Endodermal cell (in vitro differentiated cells): ENCODE measurements around the gene PHKA2. TPM values are rescaled to one million over a fixed set of nuclear protein-coding genes. Genes with fewer than 3 reads are reported as not detected.

Experiments used
- DNase-seq: peaks from one replicate; pipeline ENCODE4 v3.0.0-alpha.2; 2017
- H3K27ac ChIP-seq: 2 replicates; pipeline ENCODE4 v1.5.1; 2013; ENCODE audit warnings: mild to moderate bottlenecking, low read depth, low read length, moderate library complexity
- H3K27me3 ChIP-seq: 2 replicates; pipeline ENCODE4 v1.6.1; 2013; ENCODE audit warnings: mild to moderate bottlenecking, low read length, moderate library complexity; ENCODE audit not compliant: insufficient read depth, control insufficient read depth, poor library complexity, severe bottlenecking
- H3K36me3 ChIP-seq: 2 replicates; pipeline ENCODE4 v1.7.0; 2013; ENCODE audit warnings: mild to moderate bottlenecking, low read length, moderate library complexity; ENCODE audit not compliant: control insufficient read depth, insufficient read depth
- H3K4me1 ChIP-seq: one replicate; pipeline ENCODE4 v1.7.0; 2013; ENCODE audit warnings: low read length; ENCODE audit not compliant: control insufficient read depth, insufficient read depth
- H3K4me3 ChIP-seq: 2 replicates; pipeline ENCODE4 v1.5.1; 2013; ENCODE audit warnings: mild to moderate bottlenecking, low read length, moderate library complexity
- H3K9ac ChIP-seq: 2 replicates; pipeline ENCODE4 v1.6.1; 2013; ENCODE audit warnings: mild to moderate bottlenecking, low read length, moderate library complexity; ENCODE audit not compliant: poor library complexity, severe bottlenecking; ENCODE audit errors: extremely low read depth
- H3K9me3 ChIP-seq: 2 replicates; pipeline ENCODE4 v1.6.1; 2013; ENCODE audit warnings: mild to moderate bottlenecking, low read length, moderate library complexity; ENCODE audit not compliant: control insufficient read depth
- H3K27ac Mint-ChIP-seq: 2 replicates; pipeline ENCODE4 v1.8.0; 2020; ENCODE audit warnings: mixed read lengths
- H3K27me3 Mint-ChIP-seq: 2 replicates; pipeline ENCODE4 v1.8.0; 2021; ENCODE audit warnings: mild to moderate bottlenecking, mixed read lengths; ENCODE audit not compliant: insufficient read depth
- H3K36me3 Mint-ChIP-seq: 2 replicates; pipeline ENCODE4 v1.8.0; 2020; ENCODE audit warnings: low read depth, mixed read lengths
- H3K4me1 Mint-ChIP-seq: 2 replicates; pipeline ENCODE4 v1.8.0; 2020; ENCODE audit warnings: mixed read lengths
- H3K4me3 Mint-ChIP-seq: 2 replicates; pipeline ENCODE4 v1.8.0; 2020; ENCODE audit warnings: mild to moderate bottlenecking, moderate library complexity, mixed read lengths
- H3K9me3 Mint-ChIP-seq: 2 replicates; pipeline ENCODE4 v1.8.0; 2020; ENCODE audit warnings: mild to moderate bottlenecking, mixed read lengths
- CTCF ChIP-seq: fragments of 200-600 bp; sonication (generic); conservative IDR thresholded peaks from 2 replicates; pipeline ENCODE4 v1.5.0; 2021; ENCODE audit warnings: antibody characterized with exemption, mild to moderate bottlenecking
- WGBS, 2 experiments: methylation state at CpG; one replicate each; pipeline versions ENCODE4 v1.1.5 to v1.1.7; 2013; ENCODE audit warnings: missing lambda C conversion rate in 2 of 2, mixed read lengths in 1 of 2; ENCODE audit not compliant: insufficient coverage in 1 of 2, insufficient read length in 1 of 2; 5-methylcytosine and 5-hydroxymethylcytosine counted together
- total RNA-seq, 2 donors: library from RNA; stranded (reverse); fragmentation: NEBNext Ultra II Directional in 1 of 2; extraction: Animal tissue kit (Norgen Biotek cat#: 25700) in 1 of 2; gene quantifications; 2 replicates in 1 of 2; 3 replicates in 1 of 2; pipeline ENCODE4 v1.2.1, GENCODE V29; 2021

The PHKA2 gene
- total RNA-seq, 2 donors from 2014 or later: 32.5 to 33.0 TPM

DNA sequence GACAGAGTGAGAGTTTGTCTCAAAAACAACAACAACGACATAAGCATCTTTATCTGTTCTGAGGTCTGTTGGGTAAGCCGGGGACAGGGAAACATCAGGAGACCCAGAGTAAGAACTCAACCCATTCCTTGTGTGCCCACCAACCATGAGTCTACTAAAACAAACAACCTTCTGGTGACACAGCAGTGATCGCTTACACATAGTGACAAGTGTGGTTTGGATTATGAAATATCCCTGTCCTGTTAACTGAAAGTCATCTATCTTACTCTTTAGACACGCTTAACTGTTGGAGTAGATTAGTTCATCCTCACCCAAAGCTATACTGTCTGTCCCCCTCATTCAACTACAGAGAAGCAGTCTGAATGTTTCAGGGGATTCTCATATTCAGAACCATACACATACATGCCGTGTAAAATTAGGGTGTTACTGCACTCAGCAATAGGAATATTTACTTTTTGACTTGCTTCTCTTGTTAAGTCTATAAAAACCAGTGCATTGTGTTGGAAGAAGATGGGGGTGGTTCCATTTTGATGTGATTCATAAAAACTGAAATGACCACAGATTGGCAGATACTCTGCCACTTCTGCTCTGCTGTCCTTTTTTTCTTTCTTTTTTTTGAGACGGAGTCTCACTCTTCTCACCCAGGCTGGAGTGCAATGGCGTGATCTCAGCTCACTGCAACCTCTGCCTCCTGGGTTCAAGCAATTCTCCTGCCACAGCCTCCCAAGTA lies 27.4 kb downstream of the PHKA2 start:
- Mint-ChIP-seq H3K4me1 (no peaks in the 10 kb centered on the region), H3K36me3 (peaks cover 15% of the 10 kb centered on the region), H3K9me3 (peaks cover 59% of the 10 kb centered on the region), H3K4me3 (no peak overlapping the region), H3K27me3 (no peaks in the 10 kb centered on the region), H3K27ac (no peak overlapping the region)
- no peak for DNase-seq
- Histone ChIP-seq H3K27me3 (no peaks in the 10 kb centered on the region), H3K9me3 (no peaks in the 10 kb centered on the region), H3K27ac (no peak overlapping the region), H3K36me3 (no peaks in the 10 kb centered on the region), H3K9ac (no peak overlapping the region), H3K4me1 (no peaks in the 10 kb centered on the region), H3K4me3 (no peak overlapping the region)
- 93% methylated on average over 5 of the region's 7 CpGs; no CpG with 5 or more reads in 1 of the 2 experiments for WGBS, 2 experiments
- no peak for TF ChIP-seq CTCF

DNA sequence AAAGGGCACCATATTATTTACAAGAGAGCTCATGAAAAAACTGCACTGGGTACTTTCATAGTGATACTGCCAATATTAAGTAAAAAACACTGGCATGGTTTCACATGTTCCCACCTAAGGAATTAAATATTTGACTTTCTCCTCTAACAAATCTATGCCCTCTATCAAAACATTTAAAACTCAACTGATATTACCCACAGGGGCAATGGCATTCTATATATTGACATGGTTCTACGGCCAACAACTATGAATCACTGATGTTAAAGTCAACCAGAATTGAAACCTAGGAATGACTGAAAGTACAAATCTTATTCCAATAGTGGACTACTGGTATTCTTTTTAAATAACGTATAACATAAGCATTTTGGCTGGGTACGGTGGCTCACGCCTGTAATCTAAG lies 28.2 kb downstream of the PHKA2 start:
- peaks cover 3% of the 10 kb centered on the region for H3K4me1 Mint-ChIP-seq
- Histone ChIP-seq H3K36me3 (no peaks in the 10 kb centered on the region), H3K4me3 (no peak overlapping the region), H3K9me3 (no peaks in the 10 kb centered on the region), H3K27ac (no peak overlapping the region), H3K9ac (no peak overlapping the region), H3K4me1 (no peaks in the 10 kb centered on the region), H3K27me3 (no peaks in the 10 kb centered on the region)
- H3K9me3 Mint-ChIP-seq: peaks cover 62% of the 10 kb centered on the region
- peaks cover 21% of the 10 kb centered on the region for H3K36me3 Mint-ChIP-seq
- TF ChIP-seq CTCF: no peak
- WGBS, 2 experiments: 90 to 97% methylated on average over 4 of the region's 4 CpGs
- DNase-seq: no peak
- H3K27me3 Mint-ChIP-seq: no peaks in the 10 kb centered on the region
- H3K27ac Mint-ChIP-seq: no peak overlapping the region
- no peak overlapping the region for H3K4me3 Mint-ChIP-seq

- DNase-seq: peak; percentile 58
- WGBS, 2 experiments: 98% methylated on average over 9 of the region's 10 CpGs; no CpG with 5 or more reads in 1 of the 2 experiments
- H3K27ac Mint-ChIP-seq: no peak overlapping the region
These were observed 32.9 kb downstream of the PHKA2 start for GRCh38 chrX:18951032-18951431.

More at GRCh38 chrX:18951032-18951431, 32.9 kb downstream of the PHKA2 start:
- Mint-ChIP-seq H3K36me3 (peaks cover 30% of the 10 kb centered on the region), H3K4me3 (no peak overlapping the region), H3K4me1 (peaks cover 14% of the 10 kb centered on the region), H3K9me3 (peaks cover 58% of the 10 kb centered on the region), H3K27me3 (no peaks in the 10 kb centered on the region)
- no peak overlapping the region for H3K9ac ChIP-seq
- no peaks in the 10 kb centered on the region for H3K27me3 ChIP-seq
- peak; percentile 54 for TF ChIP-seq CTCF
- no peaks in the 10 kb centered on the region for H3K9me3 ChIP-seq
- H3K4me3 ChIP-seq: no peak overlapping the region
- no peaks in the 10 kb centered on the region for H3K36me3 ChIP-seq
- H3K4me1 ChIP-seq: no peaks in the 10 kb centered on the region
- no peak overlapping the region for H3K27ac ChIP-seq
